GM21390 (cell line): Measurements from ENCODE around the gene ISLR2.
"Not testable (repeated sequence)": the region's sequence is repeated elsewhere in the genome, so short reads cannot be mapped to it uniquely, and the experiment has no call there.

Source experiments
- ATAC-seq: cut with Tn5 transposase; IDR thresholded peaks from one replicate; pipeline ENCODE4 v1.9.1; 2021; ENCODE audit not compliant: unreplicated experiment

Gene ISLR2

DNA sequence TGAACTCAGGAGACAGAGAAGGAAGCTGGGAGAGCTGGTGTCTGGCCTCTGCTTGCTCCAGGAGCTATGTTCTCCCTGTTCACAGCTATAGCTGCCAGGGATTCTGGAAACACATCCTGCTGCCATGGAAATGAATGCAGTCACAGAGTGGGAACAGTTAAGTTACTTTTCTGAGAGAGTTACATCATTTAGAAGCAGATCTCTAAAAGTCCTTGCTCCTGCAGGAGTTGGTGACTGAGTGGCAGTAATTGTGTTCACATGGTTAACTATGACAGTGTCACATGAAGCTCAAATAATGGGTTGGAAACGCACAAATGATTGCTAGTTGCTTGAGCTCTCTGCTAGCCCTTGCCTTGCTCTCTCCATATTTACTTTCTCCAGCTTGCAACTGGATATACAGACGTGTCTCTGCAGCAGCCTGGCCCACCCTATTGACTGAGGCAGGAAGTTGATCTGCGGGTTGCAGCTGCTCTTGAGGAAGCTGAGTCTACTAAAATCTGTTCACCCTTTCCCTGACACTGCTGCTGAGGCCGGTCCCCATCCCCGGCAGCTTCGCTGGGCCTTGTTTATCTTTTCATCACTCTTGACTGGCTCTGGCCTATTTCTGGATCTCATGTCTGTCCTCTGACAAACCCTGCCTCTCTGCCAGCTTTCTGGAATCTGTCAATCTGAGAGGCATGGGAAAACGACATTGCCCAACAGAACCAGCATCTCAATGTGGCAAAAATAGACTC is 26.5 kb downstream of the ISLR2 start:
- ATAC-seq: no peak

- no peak for ATAC-seq
Observed at GRCh38 chr15:74157868-74158827, 27.8 kb downstream of the ISLR2 start.

DNA sequence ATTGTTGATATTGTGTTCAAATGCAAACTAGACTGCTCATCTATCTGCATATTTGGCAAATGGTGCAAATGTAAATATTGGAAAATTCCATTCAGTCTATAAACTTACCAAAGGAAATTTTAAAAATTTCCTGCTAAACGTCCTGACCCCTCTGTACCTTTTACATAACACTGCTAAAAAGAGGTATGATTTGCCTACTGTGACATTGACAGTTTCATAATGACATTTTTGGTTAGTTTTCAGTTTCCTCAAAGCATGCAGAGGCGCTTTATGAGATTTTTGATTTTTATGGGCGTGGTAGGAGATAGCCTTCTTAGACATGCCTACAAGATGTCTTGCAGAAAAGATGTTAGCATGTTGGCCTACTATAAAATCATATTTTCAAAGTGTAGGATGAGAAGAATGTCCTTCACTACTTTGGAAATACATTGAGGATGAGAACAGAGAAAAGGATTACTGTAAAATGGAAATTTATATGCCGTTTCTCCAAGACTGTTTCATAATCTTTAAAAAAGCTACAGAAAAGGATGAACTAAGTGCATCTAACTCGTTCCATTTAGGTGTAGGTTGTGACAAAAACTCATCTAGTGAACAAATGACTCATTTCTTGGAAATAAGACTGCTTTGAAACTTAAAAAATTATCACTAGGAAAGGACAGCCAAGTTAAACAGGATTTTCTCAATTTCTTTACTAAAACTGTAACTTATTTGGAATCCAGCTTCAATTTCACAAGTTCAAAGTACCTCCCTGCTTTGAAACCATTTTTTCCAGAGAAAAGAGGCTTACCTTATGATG is 28.7 kb downstream of the ISLR2 start:
- ATAC-seq: peak; percentile 73

DNA sequence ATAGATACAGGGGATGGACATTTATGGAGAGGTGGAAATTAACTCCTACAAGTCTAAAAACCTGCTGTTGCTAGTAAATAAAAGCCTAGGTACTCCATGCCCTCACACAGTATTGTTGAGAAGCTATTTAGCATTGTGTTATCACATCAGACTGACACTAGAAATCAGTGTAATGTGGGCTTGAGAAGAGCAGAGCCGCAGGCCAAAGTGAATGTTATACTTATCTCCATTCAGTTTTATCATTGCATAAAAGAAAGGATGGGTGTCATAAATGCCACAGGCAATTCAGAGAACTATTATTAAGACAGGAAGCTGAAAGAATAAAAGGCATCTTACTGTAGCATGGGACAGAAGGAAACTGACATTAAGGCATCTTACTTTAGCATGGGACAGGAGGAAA is 29.4 kb downstream of the ISLR2 start:
- ATAC-seq: no peak

DNA sequence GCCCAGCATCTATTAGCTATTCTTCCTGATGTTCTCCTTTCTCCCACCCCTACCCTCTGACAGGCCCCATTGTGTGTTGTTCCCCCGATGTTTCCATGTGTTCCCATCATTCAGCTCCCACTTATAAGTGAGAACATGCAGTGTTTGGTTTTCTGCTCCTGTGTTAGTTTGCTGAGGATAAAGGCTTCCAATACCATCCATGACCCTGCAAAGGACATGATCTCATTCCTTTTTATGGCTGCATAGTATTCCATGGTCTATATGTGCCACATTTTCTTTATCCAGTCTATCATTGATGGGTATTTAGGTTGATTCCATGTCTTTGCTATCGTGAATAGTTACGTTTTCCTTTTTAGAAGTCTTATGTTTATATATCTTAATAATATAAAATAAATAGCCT is 30.0 kb downstream of the ISLR2 start:
- not testable (repeated sequence) for ATAC-seq

GRCh38 chr15:74162195-74162536 is 31.8 kb downstream of the ISLR2 start:
- ATAC-seq: not testable (repeated sequence)

DNA sequence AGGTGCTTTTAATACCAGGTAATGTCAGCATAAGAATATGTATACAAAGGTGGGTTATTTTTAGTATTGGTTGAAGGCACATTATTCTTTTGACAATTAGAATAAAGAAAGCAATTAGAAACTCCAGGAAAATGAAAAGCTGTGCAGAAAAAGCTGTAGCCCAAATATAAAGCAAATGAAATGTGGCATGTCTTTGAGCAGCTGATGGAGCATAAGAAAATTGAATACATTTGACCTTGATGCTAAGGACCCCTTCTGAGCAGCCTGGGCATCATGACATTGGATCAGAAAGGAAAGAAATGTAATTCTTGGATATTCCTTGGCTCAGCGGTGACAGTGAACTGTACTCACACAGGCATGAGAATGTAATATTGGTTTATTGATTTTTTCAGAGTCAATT is 35.1 kb downstream of the ISLR2 start:
- no peak for ATAC-seq

DNA sequence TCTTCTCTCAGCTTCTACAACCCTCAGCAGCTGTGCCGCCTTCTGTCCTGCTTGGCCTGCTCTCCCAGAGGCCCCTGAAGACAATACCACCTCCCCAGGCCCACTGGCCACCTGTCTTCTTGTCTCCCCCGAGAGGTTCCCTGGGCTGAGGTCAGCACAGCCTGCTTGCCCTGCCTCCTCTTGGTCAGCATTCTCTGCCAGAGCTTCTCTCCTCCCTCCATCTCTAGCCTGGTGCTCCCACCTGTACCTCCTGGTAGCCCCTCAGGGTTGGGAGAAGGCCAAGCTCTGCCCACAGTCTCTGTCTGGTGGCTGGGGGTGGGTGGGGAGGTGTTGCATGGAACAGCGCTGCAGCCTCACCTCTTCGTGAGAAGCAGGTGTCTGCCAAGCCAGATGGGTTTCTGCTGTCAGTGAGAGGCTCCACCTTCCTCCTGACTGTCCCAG is 37.5 kb downstream of the ISLR2 start:
- no peak for ATAC-seq

- ATAC-seq: no peak
Observed at GRCh38 chr15:74168711-74169126, 38.3 kb downstream of the ISLR2 start.

- ATAC-seq: no peak
Observed at GRCh38 chr15:74170071-74170844, 39.9 kb downstream of the ISLR2 start.

DNA sequence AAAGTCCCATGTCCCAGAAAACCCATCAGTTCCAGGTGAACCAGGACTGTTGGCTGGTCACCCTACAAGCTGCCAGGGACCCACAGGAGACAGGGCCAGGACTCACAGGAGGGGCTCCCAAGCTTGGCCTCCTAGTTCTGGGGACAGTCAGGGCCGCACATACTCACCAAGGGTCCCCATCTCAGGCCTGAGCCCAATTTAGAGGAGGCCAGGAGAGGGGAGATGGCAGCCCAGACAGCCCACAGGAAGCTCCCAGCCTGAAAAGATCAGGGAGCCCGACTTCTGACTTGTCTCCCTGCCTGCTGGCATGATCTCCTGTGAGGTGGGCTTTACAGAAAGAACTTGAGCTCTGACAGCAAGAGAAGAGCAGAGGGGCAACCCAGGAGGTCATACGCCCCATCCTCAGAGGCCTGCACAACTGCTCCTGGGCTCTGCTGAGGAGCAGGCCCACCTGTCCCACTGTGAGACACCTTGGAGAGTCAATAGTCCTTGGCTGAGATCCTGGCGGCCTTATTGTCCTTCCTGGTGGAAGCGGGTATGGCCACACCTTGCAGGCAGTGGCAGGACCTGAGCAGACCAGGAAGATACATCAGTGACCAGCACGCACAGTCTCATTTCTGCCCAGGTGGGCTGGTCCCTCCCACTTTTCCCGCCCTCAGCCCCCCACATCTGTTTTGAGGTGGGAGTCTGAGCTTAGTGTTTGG is 40.6 kb downstream of the ISLR2 start:
- ATAC-seq: no peak

GRCh38 chr15:74171965-74172541 is 41.7 kb downstream of the ISLR2 start:
- no peak for ATAC-seq

- ATAC-seq: no peak
Observed at GRCh38 chr15:74172701-74173379, 42.5 kb downstream of the ISLR2 start.

DNA sequence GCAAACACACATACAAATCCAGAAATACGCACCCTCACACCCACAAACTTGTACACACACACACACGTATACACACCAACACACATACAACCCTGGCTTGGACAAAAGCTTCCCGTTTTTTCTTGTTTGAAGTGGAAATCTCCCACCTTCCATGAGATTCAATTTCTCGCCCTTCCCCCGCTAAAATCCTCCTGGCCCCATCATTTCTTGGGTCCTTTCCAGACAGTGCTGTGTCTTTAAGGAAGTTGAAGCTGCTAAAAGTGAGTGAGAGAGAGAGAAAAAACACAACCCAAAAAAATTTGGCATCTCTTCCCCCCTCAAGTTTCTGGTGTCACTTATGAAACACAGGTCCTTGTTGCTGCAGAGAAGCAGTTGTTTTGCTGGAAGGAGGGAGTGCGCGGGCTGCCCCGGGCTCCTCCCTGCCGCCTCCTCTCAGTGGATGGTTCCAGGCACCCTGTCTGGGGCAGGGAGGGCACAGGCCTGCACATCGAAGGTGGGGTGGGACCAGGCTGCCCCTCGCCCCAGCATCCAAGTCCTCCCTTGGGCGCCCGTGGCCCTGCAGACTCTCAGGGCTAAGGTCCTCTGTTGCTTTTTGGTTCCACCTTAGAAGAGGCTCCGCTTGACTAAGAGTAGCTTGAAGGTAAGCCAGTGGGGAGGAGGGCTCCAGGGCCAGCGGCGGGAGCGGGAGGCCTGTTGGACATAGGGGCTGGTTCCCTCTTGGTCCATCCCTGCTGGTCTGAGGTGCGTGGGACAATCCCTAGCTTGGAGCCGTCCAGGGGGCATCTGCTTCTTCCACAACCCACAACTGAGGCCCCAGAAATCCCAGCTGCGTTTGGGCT is 43.2 kb downstream of the ISLR2 start, which contains the start of gene ISLR:
TSS of gene ISLR (plus strand) at position 331 of the 839 bp plus-strand sequence. CDS start 1,149 bp downstream, outside the sequence.
- no peak for ATAC-seq

DNA sequence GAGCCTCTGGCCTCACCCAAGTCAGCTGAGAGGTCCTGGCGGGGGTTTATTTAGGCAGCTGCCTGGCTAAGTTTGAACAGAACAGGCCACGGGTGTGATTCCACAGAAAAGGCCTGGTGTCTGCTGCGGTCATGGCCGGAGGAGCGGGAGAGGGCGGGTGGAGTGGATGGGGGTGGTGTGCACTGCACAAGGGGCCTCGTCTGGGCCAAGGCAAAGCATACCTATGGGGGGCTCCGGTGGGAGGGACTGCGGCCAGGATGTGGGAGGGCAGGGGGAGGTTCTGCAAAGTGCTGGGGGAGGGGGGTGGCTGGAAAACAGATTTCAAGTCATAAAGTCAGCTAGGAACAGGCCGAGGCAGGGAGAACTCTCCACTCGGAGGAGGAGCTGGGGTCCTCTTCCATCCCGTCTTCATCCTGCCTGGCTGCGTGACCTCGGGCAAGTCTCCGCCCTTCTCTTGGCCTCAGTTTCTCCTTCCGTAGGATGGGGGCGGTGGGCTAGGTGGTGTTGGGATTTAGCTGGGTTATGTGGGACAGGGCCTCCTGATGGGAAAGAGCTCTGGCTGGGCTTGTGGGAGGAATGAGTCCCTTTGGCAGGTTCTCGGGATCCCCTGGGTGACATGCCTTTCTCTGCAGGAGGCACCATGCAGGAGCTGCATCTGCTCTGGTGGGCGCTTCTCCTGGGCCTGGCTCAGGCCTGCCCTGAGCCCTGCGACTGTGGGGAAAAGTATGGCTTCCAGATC is 44.0 kb downstream of the ISLR2 start:
- ATAC-seq: no peak

DNA sequence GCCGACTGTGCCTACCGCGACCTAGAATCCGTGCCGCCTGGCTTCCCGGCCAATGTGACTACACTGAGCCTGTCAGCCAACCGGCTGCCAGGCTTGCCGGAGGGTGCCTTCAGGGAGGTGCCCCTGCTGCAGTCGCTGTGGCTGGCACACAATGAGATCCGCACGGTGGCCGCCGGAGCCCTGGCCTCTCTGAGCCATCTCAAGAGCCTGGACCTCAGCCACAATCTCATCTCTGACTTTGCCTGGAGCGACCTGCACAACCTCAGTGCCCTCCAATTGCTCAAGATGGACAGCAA is 44.5 kb downstream of the ISLR2 start:
- no peak for ATAC-seq
